ENCODE results near the gene PLEKHJ1.
"Not testable (repeated sequence)": the region's sequence is repeated elsewhere in the genome, so short reads cannot be mapped to it uniquely, and the experiment has no call there.

The PLEKHJ1 gene, protein sequence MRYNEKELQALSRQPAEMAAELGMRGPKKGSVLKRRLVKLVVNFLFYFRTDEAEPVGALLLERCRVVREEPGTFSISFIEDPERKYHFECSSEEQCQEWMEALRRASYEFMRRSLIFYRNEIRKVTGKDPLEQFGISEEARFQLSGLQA

DNA sequence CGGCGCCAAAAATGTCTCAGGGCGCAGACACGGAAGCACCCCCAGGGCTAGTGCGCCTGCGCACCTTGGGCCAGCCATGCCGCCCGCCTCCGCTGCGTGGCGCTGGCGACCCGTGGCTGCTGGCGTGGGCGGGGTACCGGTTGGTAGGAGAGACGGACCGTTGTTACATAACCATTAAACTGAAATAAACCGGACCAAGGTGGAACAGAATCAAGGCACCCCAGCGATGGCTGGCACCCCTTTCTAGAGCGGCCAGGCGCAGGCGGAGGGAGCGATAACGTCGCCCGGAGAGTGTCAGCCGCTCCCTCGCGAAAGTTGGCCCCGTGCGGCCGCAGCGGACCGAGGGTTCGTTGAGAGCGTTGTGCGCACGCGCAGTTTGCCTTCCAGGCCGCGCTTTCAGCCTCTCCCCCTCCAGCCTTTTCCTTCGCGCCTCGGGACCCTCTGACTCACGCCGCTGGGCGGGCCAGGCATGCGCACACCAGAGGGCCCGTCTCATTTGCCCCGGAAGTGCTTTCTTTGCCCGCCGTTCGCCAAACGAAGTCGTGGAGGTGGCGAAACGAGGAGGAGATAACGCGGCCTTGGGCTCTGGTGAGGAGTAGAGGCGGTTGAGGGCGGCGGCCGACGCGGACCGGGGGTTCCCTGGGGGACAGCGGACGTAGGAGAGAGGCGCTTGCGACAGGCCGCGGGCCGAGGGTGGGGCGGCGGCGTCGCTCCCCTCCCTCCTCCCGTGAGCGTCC, at the start of gene PLEKHJ1, which contains the start of gene SF3A2:
Gene PLEKHJ1 (minus strand): TSS at position 16 of the 737 bp plus-strand sequence. CDS start 81 bp downstream, outside the sequence.
Gene SF3A2 (plus strand): TSS at position 511 of the 737 bp plus-strand sequence. CDS start 6,595 bp downstream, outside the sequence.
- peak; percentile 98 to 99 (median 99) for DNase-seq

DNA sequence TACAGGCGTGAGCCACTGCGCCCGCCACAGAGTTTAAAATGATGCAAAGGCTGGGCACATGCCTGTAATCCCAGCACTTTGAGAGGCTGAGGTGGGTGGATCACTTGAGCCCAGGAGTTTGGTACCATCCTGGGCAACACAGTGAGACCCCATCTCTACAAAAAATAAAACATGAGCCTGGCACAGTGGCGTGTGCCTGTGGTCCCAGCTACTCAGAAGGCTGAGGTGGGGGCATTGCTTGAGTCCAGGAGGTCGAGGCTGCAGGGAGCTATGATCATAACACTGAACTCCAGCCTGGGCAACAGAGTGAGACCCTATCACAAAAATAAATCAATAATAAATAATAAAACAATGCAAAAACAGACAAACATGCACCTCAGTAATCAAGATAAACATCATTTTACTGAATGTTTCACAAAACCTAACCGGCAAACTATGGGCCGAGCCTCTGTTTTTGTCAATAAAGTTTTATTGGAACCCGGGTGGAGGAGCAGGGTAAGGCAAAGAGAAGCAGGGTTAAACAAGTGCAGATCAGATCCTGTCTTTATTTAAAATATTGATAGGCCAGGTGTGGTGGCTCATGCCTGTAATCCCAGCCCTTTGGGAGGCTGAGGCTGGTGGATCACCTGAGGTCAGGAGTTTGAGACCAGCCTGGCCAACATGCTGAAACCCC, 47.8 kb upstream of the PLEKHJ1 start:
- DNase-seq = no peak

DNA sequence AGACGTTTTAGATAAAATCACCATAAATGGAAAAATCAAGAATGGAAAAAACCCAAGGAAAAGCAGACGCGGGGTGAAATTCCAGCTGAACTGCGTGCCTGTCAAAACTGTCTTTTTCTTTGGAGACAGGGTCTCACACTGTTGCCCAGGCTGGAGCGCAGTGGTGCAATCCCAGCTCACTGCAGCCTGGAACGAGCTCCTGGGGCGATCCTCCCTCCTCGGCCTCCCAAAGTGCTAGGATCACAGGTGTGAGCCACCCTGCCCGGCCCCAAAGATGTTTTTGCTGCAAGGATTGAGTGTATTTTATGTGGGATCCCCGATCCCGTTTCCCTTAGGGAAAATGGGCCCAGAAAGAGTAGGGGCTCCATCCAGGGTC, 46.7 kb upstream of the PLEKHJ1 start:
- no peak for DNase-seq

DNA sequence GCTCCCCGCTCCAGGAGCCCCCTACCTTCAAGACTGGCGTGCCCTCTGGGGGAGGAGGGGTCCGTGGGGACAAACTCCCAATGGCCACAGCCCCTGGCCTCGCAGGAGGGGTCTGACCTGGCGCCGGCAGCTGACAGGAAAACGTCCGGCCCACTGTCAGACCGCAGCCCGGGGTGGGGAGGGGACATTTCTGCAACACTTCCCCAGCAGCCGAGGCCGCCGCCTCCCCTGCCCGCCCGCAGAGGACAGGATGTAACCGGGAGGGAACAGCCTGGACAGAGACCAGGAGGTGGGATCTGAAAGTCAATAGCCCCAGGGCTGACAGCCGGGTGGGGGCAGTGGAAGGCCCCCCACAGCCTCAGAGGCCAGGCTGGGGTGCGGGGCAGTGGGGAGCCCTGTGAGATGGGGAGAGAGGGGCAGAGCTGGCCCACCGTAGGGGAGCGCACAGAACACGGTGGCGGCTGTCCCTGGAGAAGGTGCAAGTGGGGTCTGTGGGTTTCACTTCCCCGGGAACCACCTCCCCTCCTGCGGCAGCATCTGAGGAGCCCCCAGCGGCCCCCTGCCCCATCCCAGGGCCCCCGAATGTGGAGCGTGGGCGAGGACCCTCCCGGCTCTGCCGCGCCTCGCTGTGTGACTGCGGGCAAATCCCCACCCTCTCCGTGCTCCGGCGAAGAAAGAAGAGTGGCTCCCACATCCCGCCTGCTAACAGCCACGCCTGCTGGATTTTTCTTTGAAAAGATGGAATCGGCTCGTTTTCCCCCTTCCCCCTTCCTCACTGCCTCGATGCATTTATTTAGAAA, 46.1 kb upstream of the PLEKHJ1 start, which contains the start of gene PEAK3:
Gene PEAK3 (minus strand): TSS at position 114 of the 800 bp plus-strand sequence. CDS start 1,244 bp downstream, outside the sequence.
- DNase-seq = no peak

DNA sequence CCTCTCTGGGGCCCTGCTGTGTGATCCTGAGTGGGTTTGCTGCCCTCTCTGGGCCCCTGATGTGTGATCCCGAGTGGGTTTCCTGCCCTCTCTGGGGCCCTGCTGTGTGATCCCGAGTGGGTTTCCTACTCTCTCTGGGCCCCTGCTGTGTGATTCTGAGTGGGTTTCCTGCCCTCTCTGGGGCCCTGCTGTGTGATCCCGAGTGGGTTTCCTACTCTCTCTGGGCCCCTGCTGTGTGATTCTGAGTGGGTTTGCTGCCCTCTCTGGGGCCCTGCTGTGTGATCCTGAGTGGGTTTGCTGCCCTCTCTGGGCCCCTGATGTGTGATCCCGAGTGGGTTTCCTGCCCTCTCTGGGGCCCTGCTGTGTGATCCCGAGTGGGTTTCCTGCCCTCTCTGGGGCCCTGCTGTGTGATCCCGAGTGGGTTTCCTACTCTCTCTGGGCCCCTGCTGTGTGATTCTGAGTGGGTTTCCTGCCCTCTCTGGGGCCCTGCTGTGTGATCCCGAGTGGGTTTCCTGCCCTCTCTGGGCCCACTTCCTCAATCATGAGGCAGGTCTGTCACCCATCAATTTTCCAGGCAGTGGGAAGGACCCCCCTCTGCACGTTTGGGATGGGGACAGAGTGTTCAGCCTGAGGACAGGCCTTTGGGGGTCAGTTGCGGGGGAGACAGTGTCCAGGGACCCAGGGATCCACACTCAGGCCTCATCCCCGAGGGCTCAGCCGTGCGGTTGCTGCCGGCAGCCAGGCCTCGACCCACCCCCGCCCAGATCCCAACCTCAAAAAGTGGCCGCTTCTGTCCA, 45.3 kb upstream of the PLEKHJ1 start:
- DNase-seq = not testable (repeated sequence)

DNA sequence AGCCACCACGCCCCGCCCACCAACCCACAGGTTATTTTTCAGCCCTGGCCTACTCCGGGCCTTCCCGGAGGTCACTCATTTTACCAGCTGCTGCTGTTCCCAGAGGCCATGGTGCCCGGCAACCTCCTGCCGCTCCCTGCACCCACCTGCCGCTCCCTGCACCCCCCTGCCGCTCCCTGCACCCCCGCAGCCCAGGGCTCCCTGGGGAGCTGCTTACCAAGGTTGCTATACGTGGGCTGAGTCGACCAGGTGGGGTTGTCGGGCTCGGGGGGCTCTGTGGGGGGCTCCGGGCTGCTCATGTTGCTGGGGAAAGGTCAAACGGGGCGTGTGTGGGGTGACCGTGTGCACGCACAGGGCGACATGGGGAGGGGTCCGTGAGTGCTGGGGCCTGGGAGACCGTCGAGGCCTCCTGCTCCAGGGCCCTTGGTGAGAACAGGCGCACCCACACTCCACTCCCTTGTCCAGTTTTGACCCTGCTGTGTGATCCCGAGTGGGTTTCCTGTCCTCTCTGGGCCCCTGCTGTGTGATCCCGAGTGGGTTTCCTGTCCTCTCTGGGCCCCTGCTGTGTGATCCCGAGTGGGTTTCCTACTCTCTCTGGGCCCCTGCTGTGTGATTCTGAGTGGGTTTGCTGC, 44.6 kb upstream of the PLEKHJ1 start:
- DNase-seq = no peak

DNA sequence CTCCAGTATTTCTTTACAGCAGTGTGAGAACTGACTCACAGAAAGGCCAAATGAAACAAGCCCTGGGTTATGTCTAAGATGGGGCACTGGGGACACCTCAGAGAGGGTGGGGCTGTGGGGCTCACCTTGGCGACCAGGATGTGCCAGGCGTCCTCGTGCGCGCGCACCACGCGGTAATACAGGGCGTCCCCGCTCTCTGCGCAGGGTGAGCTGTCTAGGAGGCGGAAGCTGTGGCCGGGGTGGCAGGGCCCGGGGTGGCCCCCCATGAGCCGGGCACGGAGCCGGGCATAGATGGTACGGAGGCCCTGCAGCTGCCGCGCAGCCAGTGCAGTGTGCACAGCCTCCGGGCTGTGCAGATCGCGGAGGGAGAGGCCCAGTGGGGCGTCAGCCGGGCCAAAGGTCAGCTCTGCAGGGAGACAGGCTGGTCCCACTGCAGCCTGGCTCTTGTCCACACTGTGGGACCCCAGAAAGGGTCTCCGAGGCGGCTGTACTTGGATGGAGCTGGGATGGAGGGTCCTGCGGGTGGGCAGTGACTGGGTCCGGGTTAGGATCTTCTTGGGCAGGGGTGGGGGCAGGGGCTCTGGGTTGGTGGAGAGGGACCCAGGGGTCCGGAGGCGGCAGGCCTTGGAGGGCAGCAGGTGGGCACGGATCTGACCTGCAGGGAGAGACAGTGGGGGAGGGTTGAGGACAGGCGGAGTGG, 42.5 kb upstream of the PLEKHJ1 start:
- DNase-seq = no peak

DNA sequence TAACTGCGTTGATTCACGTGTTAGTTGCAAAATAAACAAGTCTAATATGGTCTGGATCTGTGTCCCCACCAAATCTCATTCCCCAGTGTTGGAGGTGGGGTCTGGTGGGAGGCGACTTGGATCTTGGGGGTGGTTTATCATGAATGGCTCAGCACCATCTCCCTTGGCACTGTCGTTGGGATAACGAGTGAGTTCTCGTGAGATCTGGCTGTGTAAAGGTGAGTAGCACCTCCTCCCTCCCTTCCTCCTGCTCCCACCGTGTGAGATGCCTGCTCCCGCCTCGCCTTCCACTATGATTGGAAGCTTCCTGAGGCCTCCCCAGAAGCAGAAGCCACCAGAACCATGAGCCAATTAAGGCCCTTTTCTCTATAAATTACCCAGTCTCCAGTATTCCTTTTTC, 41.0 kb upstream of the PLEKHJ1 start:
- DNase-seq = no peak

DNA sequence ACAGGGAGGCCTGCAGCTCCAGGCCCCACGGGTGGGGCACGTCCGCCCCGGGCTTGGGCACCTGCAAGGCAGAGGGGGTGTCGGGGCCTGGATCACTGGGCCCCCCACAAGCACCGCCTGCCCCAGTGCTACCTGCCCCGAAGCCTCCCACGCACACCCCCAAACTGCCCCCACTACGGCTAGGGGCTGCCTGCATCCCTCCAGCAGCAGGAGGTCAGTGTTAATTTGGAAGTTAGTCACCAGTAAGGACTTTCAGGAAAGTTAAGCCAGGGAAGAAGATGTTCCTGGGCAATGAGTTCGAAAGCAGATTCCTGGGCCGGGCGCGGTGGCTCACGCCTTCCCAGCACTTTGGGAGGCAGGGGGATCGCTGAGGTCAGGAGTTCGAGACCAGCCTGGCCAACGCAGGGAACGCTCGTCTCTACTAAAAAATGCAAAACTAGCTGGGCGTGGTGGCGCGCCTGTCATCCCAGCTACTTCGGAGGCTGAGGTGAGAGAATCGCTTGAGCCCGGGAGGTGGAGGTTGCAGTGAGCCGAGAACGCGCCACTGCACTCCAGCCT, 40.4 kb upstream of the PLEKHJ1 start:
- DNase-seq = no peak

DNA sequence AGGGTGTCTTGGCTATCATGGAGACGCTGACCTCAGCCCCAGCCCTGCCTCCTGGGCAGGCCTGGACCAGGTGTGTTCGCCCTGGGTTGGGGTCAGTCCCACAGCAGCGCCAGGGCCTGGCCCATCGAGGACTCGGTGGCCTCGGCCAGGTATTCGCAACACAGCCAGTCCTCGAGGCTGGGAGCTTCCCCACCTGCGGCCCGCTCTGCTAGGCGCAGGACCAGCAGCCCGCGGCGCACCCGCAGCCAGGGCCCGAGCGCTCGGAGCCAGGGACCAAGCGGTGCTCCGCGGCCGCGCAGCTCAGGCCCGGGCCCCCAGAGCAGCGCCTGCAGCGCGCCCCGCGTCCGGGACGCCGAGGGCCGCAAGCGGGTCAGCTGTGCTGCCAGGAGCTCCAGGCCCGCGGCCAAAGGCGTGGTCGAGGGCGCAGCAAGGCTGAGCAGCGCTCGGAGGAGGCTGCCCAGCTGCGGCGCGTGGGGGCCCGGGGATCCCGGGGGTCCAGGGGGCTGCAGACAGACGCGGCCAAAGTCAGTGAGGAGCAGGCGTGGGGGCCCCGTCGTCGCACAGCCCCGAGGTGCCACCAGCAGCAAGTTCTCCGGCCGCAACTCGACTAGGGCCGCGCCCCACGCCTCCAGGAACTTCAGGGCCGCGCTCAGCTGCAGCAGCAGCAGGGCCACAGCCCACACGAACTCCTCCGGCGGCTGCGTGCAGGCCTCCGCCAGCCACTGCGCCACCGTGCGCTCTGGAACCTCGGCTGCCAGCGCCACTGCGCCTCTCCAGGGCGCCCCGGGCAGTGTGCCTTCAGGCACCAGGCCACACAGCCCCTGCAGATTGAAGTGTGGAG, 39.7 kb upstream of the PLEKHJ1 start:
- no peak for DNase-seq

DNA sequence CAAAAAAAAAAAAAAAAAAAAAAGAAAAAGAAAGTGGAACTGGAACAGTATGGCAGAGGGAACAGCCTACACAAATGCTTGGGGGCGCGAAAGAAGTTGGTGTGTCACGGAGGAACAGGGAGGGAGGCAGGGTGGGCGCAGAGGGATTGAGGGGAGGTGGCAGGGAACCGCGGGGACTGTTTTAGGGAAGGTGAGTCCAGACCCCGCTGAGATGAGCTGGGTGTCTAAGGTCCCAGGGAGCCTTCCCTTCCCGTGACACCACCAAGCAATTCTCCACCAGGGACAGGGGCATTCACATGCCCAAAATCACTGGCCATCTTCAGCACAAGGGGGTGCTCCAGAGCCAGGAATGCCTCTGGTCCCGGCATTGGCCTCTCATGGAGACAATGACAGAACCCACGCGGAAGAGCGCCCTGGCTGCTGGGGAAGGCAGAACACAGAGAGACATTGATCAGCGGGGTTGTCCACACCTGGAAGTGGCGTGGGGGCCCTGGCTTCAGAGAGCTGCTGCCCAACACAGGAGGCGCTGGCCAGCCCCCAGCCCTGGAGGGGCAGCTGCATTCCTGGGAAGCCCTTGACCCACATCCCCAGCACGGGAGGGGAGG, 38.9 kb upstream of the PLEKHJ1 start:
- peak; percentile 52 to 81 (median 76) for DNase-seq

DNA sequence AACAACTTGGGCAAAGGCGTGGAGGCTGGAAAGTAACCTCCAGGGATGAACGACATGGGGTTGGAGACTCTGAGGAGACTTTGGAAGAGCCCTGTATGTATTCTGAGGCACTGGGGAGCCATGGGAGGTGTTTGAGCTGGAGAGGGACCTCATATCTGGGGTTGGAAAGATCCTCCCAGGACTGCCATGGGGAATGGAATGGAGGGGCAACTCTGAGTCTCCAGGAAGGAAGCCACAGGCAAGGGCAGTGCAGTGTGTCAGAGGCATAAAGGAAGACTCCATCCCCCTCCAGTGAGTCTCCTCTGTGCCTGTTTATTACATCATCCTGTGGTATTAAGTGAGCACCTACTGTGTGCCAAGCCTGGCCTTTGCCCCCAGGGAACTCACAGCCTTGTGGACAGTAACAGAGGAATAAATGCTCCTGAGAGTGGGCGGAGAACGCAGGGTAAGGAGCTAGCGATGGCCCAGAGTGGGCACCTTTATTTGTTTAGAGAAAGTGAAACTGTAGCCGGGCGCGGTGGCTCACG, 38.1 kb upstream of the PLEKHJ1 start:
- DNase-seq = no peak

DNA sequence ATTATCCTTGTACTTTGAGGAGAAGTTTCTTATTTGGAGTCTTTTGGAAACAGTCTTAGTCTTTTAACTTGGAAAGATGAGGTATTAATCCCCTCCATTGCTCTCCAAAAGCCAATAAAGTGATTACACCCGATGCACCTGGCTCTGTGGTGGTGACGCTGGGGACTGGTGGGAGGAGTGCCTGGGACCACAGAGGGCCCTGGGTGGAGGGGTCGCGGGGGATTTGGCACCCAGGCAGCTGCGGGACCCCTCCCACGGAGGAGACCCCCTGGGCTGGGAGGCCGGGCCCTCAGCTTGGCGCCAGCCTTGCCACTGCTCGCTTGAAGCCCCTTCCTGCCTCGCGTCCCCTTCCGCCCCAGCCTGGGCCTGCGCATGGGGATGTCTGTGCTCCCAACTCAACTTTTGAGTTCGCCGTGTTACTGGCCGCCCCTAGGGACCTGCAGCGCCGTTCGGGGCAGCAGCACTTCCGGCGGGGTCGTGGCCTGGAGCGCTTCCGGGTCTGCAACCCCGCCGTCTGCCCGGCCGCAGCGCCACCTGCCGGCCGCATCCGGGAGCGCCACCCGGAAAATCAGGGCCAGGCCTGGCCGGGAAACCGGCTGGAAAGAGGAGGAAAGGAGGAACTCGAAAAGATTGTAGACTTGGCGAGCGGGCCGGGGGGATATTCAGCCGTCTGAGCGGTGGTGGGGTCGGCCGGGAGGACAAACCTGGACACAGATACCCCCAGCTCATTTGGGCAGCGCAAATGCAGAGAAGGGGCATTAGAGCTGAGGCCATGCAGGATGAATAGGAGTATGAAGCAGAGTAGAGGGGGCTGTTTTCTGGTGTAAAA, 37.4 kb upstream of the PLEKHJ1 start:
- peak; percentile 66 to 83 (median 78) for DNase-seq

DNA sequence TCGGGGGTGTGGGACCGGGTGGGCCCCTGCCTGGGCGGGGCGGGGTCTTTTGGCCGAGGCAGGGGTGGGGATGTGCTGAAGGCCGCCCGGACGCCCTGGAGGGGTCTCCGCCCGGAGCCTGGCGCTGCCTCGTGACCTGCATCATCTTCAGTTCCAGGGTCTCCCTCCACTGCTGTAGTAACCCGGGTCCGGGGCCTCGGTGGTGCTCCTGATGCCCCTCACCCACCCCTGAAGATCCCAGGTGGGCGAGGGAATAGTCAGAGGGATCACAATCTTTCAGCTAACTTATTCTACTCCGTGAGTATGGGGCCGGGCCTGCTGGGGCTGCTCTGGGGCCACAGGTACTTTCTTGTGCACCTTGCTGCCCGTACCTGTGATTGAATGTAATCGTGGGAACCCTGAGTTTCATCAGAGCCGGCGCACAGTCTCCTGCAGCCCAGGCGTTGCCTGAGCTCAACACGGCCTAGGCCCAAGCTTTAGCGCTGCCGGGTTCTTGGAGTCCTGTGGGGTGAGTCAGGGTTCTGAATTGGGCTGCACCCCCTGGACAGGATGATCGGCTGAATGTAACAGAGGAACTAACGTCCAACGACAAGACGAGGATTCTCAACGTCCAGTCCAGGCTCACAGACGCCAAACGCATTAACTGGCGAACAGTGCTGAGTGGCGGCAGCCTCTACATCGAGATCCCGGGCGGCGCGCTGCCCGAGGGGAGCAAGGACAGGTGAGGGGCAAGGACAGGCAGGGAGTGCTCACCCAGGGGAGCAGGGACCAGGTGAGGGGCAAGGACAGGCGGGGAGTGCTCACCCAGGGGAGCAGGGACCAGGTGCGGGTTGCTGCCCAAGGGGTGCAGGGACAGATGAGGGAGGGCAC, 35.3 kb upstream of the PLEKHJ1 start:
- peak in 1 of 3 experiments; percentile 55 for DNase-seq

DNA sequence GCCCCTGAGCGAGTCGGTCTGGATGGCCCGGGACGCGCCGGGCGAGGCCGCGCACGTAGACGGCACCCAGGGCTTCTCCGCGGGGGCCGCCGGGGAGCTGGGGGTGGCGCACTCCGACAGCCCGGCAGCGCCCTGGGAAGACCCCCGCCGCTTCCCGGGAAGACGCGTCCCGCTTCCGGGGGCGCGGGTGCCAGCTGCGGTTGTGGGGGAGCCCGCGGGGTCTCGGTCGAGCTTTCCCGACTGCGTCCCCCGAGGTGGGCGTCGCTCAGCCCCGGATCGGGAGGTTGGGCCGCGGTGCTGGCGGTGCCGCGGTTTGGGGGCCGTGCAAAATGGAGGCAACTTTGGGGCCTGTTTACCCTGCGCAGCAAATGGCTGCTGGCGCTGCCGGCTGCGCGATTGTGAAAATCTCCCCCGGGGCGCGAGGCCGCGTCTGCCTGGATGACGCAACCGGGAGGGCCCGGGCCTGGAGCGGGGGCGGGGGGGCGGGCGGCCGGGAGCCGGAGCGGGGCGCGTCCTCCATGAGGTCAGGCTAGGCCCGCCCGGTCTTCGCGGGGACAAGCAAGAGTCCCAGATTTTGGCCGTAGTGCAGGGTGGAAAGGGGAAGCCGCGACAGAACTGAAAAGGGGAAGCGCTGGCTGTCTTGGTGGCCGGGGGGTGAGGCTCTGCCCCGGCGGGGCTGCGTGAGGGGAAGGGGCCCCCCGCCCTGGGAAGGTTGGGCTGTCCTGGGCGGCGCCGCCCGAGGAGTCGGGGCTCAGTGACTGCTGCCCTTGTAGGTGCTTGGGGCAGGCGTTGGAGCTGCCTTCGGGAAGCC, 34.5 kb upstream of the PLEKHJ1 start:
- peak; percentile 44 to 77 (median 64) for DNase-seq

DNA sequence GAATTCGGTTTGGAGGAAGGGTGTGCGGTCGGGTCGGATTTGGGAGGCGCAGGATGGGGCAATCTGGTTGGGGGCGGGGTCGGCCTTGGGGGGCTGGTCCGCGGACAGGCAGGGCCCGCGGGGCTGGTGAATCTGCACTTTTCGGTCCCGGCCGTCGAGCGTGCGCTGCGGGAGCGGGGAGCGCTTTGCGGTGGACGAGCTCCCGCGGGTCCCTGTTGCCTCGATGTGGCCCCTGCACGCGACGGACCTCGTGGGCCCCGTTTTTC, 34.0 kb upstream of the PLEKHJ1 start:
- DNase-seq = peak in 1 of 3 experiments; percentile 56

Data from NCI-H1417 (cell line).